ENCODE results near the gene CCL16.

Gene CCL16

DNA sequence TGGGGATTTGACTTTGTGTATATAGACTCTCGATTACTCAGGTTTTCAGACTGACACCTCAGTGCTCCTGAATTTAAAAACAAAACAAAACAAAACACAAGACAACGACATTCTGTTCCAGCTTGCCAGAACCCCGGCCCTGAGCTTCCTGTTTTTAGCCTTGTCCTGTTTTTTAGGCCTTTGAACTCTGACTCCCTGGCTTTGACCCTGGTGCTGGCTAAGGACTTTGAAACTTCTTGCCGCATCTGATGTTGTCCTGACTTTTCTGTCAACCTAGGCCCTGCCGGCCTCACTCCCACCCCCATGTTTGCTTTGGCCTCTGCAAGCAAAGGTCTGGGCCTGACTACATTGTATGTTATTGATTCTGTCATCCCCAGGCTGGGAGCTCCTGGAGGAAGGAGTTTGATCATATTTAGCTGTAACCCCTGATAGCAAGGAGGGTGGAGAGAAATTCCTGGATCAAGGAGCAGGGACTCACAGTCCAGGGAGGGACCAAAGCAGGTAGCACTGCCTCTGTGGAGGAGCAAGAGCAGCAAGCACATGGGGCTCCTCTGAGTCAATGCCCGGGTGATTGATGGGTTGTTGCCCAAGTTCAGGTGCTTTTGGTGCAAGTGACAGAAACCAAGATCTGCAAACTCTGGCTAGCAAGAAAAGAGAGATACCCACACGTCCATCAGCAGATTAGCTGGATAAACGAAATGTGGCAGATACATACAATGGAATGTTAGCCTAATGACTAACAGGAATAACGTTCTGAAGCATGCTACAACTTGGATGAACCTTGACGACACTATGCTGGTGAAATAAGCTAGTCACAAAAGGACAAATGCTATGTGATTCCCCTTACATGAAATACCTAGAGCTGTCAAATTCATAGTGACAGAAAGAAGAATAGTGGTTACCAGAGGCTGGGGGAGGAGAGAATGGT is 7.7 kb downstream of the CCL16 start:
- TF ChIP-seq CTCF (IDR thresholded peaks at IDR 0.05; ENCODE audit: insufficient read depth, missing control alignments) = no peak
- DNase-seq (ENCODE audit: insufficient read length, low spot score) (no peak), FAIRE-seq (no peak)

GRCh38 chr17:35972945-35973332 is 8.4 kb downstream of the CCL16 start:
- no peak for FAIRE-seq
- TF ChIP-seq CTCF (IDR thresholded peaks at IDR 0.05; ENCODE audit: insufficient read depth, missing control alignments) = no peak
- DNase-seq (ENCODE audit: insufficient read length, low spot score) = no peak

DNA sequence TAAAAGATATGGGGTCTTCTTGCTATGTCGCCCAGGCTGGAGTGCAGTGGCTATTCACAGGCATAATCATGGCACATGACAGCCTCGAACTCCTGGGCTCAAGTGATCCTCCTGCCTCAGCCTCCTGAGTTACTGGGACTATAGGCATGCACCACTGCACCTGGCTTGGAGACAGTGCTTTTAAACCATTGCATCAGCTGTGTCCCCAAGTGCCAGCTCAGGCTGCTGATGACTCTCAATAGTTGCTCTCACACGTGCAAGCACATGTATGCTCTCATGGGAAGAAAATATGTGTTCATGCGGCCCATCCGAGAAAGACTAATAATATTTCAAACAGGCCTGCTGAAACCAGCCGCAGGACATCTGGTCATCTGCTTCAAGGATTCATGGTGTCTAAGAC is 8.8 kb downstream of the CCL16 start:
- DNase-seq (ENCODE audit: insufficient read length, low spot score) (no peak), FAIRE-seq (no peak)
- TF ChIP-seq CTCF (IDR thresholded peaks at IDR 0.05; ENCODE audit: insufficient read depth, missing control alignments) = no peak

DNA sequence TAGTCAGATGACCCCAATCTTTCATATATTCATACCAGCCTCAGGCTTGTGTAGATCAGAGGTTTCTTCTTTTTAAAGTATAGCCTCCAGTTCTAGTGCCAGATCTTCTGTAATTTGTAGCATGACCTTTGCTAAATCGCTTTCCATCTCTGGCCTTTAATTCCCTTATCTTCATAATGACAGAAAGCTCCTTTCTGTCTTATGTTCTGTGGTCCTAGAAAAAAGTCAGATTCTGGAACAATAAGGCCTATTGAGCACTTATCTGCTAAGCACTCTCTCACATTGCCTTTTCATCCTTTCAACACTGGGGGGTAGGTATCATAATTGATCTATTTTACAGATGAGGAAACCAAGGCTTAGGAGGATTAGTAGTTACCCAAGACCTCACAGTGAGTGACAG is 9.2 kb downstream of the CCL16 start:
- no peak for FAIRE-seq
- no peak for DNase-seq (ENCODE audit: insufficient read length, low spot score)
- no peak for TF ChIP-seq CTCF (IDR thresholded peaks at IDR 0.05; ENCODE audit: insufficient read depth, missing control alignments)

DNA sequence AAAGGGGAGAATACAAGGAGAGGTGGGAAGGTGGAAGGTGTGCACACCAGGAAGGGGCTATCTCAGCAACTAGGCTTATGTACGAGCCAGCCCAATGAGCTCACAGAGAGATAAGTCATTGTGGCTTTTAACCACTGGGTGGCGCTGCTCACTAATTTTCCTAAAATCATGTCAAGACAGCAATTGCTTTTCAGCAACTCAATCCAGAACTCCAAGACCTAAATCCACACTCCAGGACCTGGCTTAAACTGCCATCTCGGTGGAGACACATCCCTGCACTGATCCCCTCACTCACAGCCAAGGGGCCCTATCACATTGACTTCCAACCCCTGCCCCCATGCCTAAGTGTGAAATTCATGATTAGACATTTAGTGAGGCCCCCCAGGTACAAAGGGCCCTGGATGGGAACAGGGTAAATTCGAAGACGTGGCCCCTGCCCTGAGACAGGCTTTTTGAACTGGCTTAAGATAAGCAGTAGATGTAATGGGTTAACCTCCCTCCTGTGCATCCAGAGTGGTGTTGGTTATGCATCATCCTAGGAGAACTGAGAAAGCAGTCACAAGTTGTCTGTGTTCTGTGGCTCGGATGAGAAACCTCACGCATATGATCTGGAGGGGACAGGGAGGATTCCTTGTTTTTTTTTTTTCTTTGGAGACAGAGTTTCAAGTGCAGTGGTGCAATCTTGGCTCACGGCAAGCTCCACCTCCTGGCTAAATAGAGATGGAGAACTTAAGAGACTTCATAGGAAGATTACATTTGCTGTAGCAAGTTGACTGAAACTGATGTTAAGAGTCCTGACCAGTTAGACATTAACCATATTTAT is 11.5 kb downstream of the CCL16 start:
- FAIRE-seq = no peak
- no peak for DNase-seq (ENCODE audit: insufficient read length, low spot score)
- TF ChIP-seq CTCF (IDR thresholded peaks at IDR 0.05; ENCODE audit: insufficient read depth, missing control alignments) = peak; percentile 96

DNA sequence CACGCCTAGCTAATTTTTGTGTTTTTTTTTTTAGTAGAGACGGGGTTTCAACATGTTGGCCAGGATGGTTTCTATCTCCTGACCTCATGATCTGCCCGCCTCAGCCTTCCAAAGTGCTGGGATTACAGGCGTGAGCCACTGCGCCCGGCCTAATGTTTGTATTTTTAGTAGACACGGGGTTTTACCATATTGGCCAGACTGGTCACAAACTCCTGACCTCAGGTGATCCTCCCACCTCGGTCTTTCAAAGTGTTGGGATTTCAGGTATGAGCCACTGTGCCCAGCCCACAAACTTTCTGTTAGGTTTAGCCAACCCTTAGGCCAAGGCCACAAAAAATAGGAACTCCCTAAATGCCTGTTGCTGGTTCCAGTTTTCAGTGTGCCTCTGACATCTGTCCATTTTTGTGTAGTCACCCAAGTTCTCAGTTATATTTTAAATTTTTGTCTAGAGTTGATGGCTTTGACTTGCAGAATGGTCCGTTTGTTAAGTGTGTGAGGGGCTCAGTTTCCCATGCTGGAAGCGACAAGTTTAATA is 12.7 kb downstream of the CCL16 start:
- no peak for FAIRE-seq
- TF ChIP-seq CTCF (IDR thresholded peaks at IDR 0.05; ENCODE audit: insufficient read depth, missing control alignments) = no peak
- no peak for DNase-seq (ENCODE audit: insufficient read length, low spot score)
